Measurements from ENCODE around the gene PNPLA4.

PNPLA4 gene

GRCh38 chrX:7872042-7872441, 55.2 kb downstream of the PNPLA4 start:
- no peak for DNase-seq

GRCh38 chrX:7852166-7852565, 75.0 kb downstream of the PNPLA4 start:
- no peak for DNase-seq

Data from hypothalamus (tissue), 51 donors.